Activated CD8-positive, alpha-beta memory T cell treated with anti-CD3 and anti-CD28 coated beads, Interleukin-2, amount 50 U/mL, for 48 hours (primary cell): ENCODE data around the gene CD28.

ENCODE experiments used
- DNase-seq: peaks from one replicate; pipeline ENCODE4 v3.0.0-alpha.2; 2020

CD28 gene

GRCh38 chr2:203719456-203720410 lies 13.3 kb downstream of the CD28 start:
- DNase-seq, result no peak

GRCh38 chr2:203720915-203721672 lies 14.7 kb downstream of the CD28 start:
- no peak for DNase-seq

GRCh38 chr2:203721781-203722300 lies 15.4 kb downstream of the CD28 start:
- DNase-seq, result no peak

GRCh38 chr2:203722411-203722810 lies 16.0 kb downstream of the CD28 start:
- DNase-seq, result no peak

- no peak for DNase-seq
These were observed 21.9 kb downstream of the CD28 start for GRCh38 chr2:203728321-203728720.

- no peak for DNase-seq
These were observed 23.8 kb downstream of the CD28 start for GRCh38 chr2:203730076-203730729.

GRCh38 chr2:203730883-203731282 lies 24.4 kb downstream of the CD28 start:
- DNase-seq, result no peak

- no peak for DNase-seq
These were observed 25.9 kb downstream of the CD28 start for GRCh38 chr2:203732092-203732952.

- no peak for DNase-seq
These were observed 26.6 kb downstream of the CD28 start for GRCh38 chr2:203732953-203733510.

- DNase-seq, result no peak
These were observed 27.2 kb downstream of the CD28 start for GRCh38 chr2:203733684-203734083.

GRCh38 chr2:203734276-203734983 lies 28.0 kb downstream of the CD28 start:
- DNase-seq, result no peak

- DNase-seq, result no peak
These were observed 30.9 kb downstream of the CD28 start for GRCh38 chr2:203737360-203737759.

GRCh38 chr2:203739351-203739750 lies 32.9 kb downstream of the CD28 start:
- DNase-seq, result no peak

- no peak for DNase-seq
These were observed 34.4 kb downstream of the CD28 start for GRCh38 chr2:203740871-203741281.

- DNase-seq, result no peak
These were observed 35.1 kb downstream of the CD28 start for GRCh38 chr2:203741566-203741965.

GRCh38 chr2:203743441-203743981 lies 37.1 kb downstream of the CD28 start:
- no peak for DNase-seq

- DNase-seq, result no peak
These were observed 37.7 kb downstream of the CD28 start for GRCh38 chr2:203744091-203744490.

- no peak for DNase-seq
These were observed 38.8 kb downstream of the CD28 start for GRCh38 chr2:203745267-203745666.

GRCh38 chr2:203748331-203749126 lies 42.1 kb downstream of the CD28 start:
- DNase-seq, result no peak
